GM04503 (cell line): ENCODE measurements around the gene CEP162.
A peak's percentile ranks its signal among the peaks of the same experiment; 100 is the strongest.
"Not testable (repeated sequence)": the region's sequence is repeated elsewhere in the genome, so short reads cannot be mapped to it uniquely, and the experiment has no call there.

Experiments
- DNase-seq: peaks from one replicate; pipeline ENCODE4 v3.0.0-alpha.2; 2012; ENCODE audit warnings: low read depth

The CEP162 gene

GRCh38 chr6:84227434-84228197 lies at the start of gene CEP162:
TSS of gene CEP162 (minus strand) at chr6:84227643. CDS start at chr6:84226393, 1,250 bp downstream.
- peak; percentile 66 for DNase-seq

- no peak for DNase-seq
Measured at GRCh38 chr6:84274856-84275255, 47.4 kb upstream of the CEP162 start.

GRCh38 chr6:84273048-84273809 lies 45.8 kb upstream of the CEP162 start:
- no peak for DNase-seq

- no peak for DNase-seq
Measured at GRCh38 chr6:84272298-84272697, 44.9 kb upstream of the CEP162 start.

GRCh38 chr6:84271061-84271716 lies 43.7 kb upstream of the CEP162 start:
- no peak for DNase-seq

GRCh38 chr6:84269947-84270733 lies 42.7 kb upstream of the CEP162 start:
- DNase-seq: no peak

- DNase-seq: no peak
Measured at GRCh38 chr6:84268781-84269180, 41.3 kb upstream of the CEP162 start.

- DNase-seq: no peak
Measured at GRCh38 chr6:84263557-84263956, 36.1 kb upstream of the CEP162 start.

GRCh38 chr6:84260926-84261325 lies 33.5 kb upstream of the CEP162 start:
- DNase-seq: no peak

GRCh38 chr6:84260196-84260595 lies 32.8 kb upstream of the CEP162 start:
- DNase-seq: no peak

GRCh38 chr6:84258866-84259265 lies 31.4 kb upstream of the CEP162 start:
- DNase-seq: no peak

GRCh38 chr6:84258268-84258667 lies 30.8 kb upstream of the CEP162 start:
- DNase-seq: no peak

GRCh38 chr6:84255641-84256040 lies 28.2 kb upstream of the CEP162 start:
- no peak for DNase-seq

- no peak for DNase-seq
Measured at GRCh38 chr6:84253380-84253779, 25.9 kb upstream of the CEP162 start.

GRCh38 chr6:84251891-84252539 lies 24.6 kb upstream of the CEP162 start:
- DNase-seq: peak; percentile 12

- DNase-seq: no peak
Measured at GRCh38 chr6:84249724-84250123, 22.3 kb upstream of the CEP162 start.

GRCh38 chr6:84244416-84245081 lies 17.1 kb upstream of the CEP162 start:
- not testable (repeated sequence) for DNase-seq

GRCh38 chr6:84243240-84243639 lies 15.8 kb upstream of the CEP162 start:
- no peak for DNase-seq

- DNase-seq: no peak
Measured at GRCh38 chr6:84242265-84242664, 14.8 kb upstream of the CEP162 start.

- DNase-seq: no peak
Measured at GRCh38 chr6:84228198-84228543, 728 bp upstream of the CEP162 start.

- DNase-seq: no peak
Measured at GRCh38 chr6:84227044-84227433, 404 bp downstream of the CEP162 start.
